ENCODE results near the gene ADAMTS16. TPM values are rescaled to one million over a fixed set of nuclear protein-coding genes. Genes with fewer than 3 reads are reported as not detected.

ADAMTS16 gene
- total RNA-seq, 1 experiment from 2014 or later: 30.1 TPM

GRCh38 chr5:5103245-5103644, 36.9 kb upstream of the ADAMTS16 start:
- no peak overlapping the region for H3K27ac Mint-ChIP-seq
- CTCF ChIA-PET: interaction anchor here (0.7 to 1.1 kb wide), 2 partner anchors 10 to 197 kb away, joined by 3 read pairs; no protein-coding TSS in a partner anchor
- no peak overlapping the region for H3K4me3 Mint-ChIP-seq
- TF ChIP-seq E2F5 (CRISPR knock-in tag; IDR thresholded peaks at IDR 0.05): no peak
- no peak for TF ChIP-seq HMGA2 (CRISPR knock-in tag; IDR thresholded peaks at IDR 0.05)
- TF ChIP-seq EMX1 (CRISPR knock-in tag; IDR thresholded peaks at IDR 0.05): no peak
- TF ChIP-seq FOXK1 (CRISPR knock-in tag; IDR thresholded peaks at IDR 0.05): no peak
- TF ChIP-seq USF1 (CRISPR knock-in tag; IDR thresholded peaks at IDR 0.05): no peak
- TF ChIP-seq, protein P1, sequence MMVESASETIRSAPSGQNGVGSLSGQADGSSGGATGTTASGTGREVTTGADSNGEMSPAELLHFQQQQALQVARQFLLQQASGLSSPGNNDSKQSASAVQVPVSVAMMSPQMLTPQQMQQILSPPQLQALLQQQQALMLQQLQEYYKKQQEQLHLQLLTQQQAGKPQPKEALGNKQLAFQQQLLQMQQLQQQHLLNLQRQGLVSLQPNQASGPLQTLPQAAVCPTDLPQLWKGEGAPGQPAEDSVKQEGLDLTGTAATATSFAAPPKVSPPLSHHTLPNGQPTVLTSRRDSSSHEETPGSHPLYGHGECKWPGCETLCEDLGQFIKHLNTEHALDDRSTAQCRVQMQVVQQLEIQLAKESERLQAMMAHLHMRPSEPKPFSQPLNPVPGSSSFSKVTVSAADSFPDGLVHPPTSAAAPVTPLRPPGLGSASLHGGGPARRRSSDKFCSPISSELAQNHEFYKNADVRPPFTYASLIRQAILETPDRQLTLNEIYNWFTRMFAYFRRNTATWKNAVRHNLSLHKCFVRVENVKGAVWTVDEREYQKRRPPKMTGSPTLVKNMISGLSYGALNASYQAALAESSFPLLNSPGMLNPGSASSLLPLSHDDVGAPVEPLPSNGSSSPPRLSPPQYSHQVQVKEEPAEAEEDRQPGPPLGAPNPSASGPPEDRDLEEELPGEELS (CRISPR knock-in tag; IDR thresholded peaks at IDR 0.05): no peak
- TF ChIP-seq NFYB (CRISPR knock-in tag; conservative IDR thresholded peaks at IDR 0.05; ENCODE audit: low read depth): no peak
- TF ChIP-seq ZNF219 (CRISPR knock-in tag; IDR thresholded peaks at IDR 0.05; ENCODE audit: borderline replicate concordance): no peak
- no peak for TF ChIP-seq FOXJ3 (CRISPR knock-in tag; IDR thresholded peaks at IDR 0.05; ENCODE audit: borderline replicate concordance)
- TF ChIP-seq ZNF396 (CRISPR knock-in tag; IDR thresholded peaks at IDR 0.05; ENCODE audit: borderline replicate concordance): no peak
- no peak for TF ChIP-seq JUN (CRISPR knock-in tag; IDR thresholded peaks at IDR 0.05)
- TF ChIP-seq, protein P2, sequence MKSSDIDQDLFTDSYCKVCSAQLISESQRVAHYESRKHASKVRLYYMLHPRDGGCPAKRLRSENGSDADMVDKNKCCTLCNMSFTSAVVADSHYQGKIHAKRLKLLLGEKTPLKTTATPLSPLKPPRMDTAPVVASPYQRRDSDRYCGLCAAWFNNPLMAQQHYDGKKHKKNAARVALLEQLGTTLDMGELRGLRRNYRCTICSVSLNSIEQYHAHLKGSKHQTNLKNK (CRISPR knock-in tag; IDR thresholded peaks at IDR 0.05): no peak
- ATAC-seq (no peak), DNase-seq (ENCODE audit: low spot score) (no peak)
- peaks cover 5% of the 10 kb centered on the region; the same call in 1 of the 2 replicates for H3K4me1 Mint-ChIP-seq
- POLR2A ChIA-PET: no interaction called here
- peaks cover 19% of the 10 kb centered on the region for H3K9me3 Mint-ChIP-seq
- no peaks in the 10 kb centered on the region for H3K27me3 Mint-ChIP-seq (ENCODE audit: low read depth)
- peaks cover 9% of the 10 kb centered on the region for H3K36me3 Mint-ChIP-seq

DNA sequence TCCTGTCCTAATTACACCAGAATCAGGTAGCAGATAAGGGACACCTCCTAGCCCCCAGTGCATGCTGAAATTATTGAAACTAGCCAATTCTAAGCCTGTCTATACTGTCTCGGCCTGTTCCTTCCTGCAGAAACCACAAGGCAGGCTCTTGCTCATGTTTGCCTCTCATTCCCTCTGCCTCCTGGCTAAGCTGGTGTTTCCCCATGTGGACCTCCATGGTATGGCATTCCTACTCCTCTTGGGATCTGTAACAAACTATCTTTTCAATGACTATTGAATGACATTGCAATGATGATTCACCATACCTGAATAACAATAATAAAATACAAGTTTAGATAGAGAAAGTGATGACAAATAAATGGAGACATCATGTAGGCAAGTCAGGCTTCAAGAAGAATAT, 35.6 kb upstream of the ADAMTS16 start:
- Mint-ChIP-seq H3K4me3 (no peak overlapping the region), H3K4me1 (peaks cover 8% of the 10 kb centered on the region; the same call in 1 of the 2 replicates), H3K36me3 (peaks cover 5% of the 10 kb centered on the region), H3K9me3 (peaks cover 11% of the 10 kb centered on the region), H3K27me3 (ENCODE audit: low read depth) (no peaks in the 10 kb centered on the region), H3K27ac (no peak overlapping the region)
- DNase-seq (ENCODE audit: low spot score): no peak
- TF ChIP-seq ZSCAN18 (CRISPR knock-in tag; IDR thresholded peaks at IDR 0.05) (no peak), FOXK1 (CRISPR knock-in tag; IDR thresholded peaks at IDR 0.05) (no peak), HMGA2 (CRISPR knock-in tag; IDR thresholded peaks at IDR 0.05) (no peak), USF1 (CRISPR knock-in tag; IDR thresholded peaks at IDR 0.05) (no peak), ZNF416 (CRISPR knock-in tag; IDR thresholded peaks at IDR 0.05) (no peak)
- ChIA-PET POLR2A (no interaction called here), CTCF (interaction anchor here (0.6 kb wide), 1 partner anchor 19 kb away, joined by 3 read pairs; no protein-coding TSS in a partner anchor)
- ATAC-seq: peak; percentile 91

GRCh38 chr5:5105531-5105930, 34.6 kb upstream of the ADAMTS16 start:
- ChIA-PET CTCF (no interaction called here), POLR2A (no interaction called here)
- TF ChIP-seq E2F5 (CRISPR knock-in tag; IDR thresholded peaks at IDR 0.05): no peak
- Mint-ChIP-seq H3K27ac (no peak overlapping the region), H3K9me3 (peaks cover 6% of the 10 kb centered on the region), H3K36me3 (peaks cover 5% of the 10 kb centered on the region), H3K27me3 (ENCODE audit: low read depth) (no peaks in the 10 kb centered on the region), H3K4me3 (no peak overlapping the region), H3K4me1 (peaks cover 8% of the 10 kb centered on the region; the same call in 1 of the 2 replicates)
- no peak for DNase-seq (ENCODE audit: low spot score)
- no peak for ATAC-seq

Measured in WTC11 (cell line).